Dendritic cell treated with granulocyte-macrophage colony-stimulating factor and Interleukin-4, amounts not matched to agents 40 ng/mL and 50 ng/mL, for 4 days (primary cell): Measurements from ENCODE around the gene CASQ2.

Experiments
- H3K27ac Mint-ChIP-seq: one replicate; pipeline ENCODE4 v1.8.0; 2022; ENCODE audit warnings: mild to moderate bottlenecking, mixed read lengths
- H3K27me3 Mint-ChIP-seq: one replicate; pipeline ENCODE4 v1.8.0; 2022; ENCODE audit warnings: mild to moderate bottlenecking, mixed read lengths
- H3K36me3 Mint-ChIP-seq: one replicate; pipeline ENCODE4 v1.8.0; 2022; ENCODE audit warnings: low read depth, mixed read lengths
- H3K4me1 Mint-ChIP-seq: one replicate; pipeline ENCODE4 v1.8.0; 2022; ENCODE audit warnings: low read depth, mixed read lengths
- H3K4me3 Mint-ChIP-seq: one replicate; pipeline ENCODE4 v1.8.0; 2022; ENCODE audit warnings: mild to moderate bottlenecking, moderate library complexity, mixed read lengths
- H3K9me3 Mint-ChIP-seq: one replicate; pipeline ENCODE4 v1.8.0; 2022; ENCODE audit warnings: mixed read lengths
- intact Hi-C: fragments of 100-400 bp; cut with micrococcal nuclease; formaldehyde crosslinking; loops from one replicate; pipeline ENCODE4 v1.15.0; 2022

The CASQ2 gene

GRCh38 chr1:115666702-115667101 is 101.8 kb downstream of the CASQ2 start:
- no peaks in the 10 kb centered on the region for H3K4me1 Mint-ChIP-seq
- H3K36me3 Mint-ChIP-seq = peaks cover 14% of the 10 kb centered on the region
- intact Hi-C loops = no loop called here
- H3K4me3 Mint-ChIP-seq = no peak overlapping the region
- no peaks in the 10 kb centered on the region for H3K27me3 Mint-ChIP-seq
- H3K9me3 Mint-ChIP-seq = peaks cover 9% of the 10 kb centered on the region
- H3K27ac Mint-ChIP-seq = no peak overlapping the region

- Mint-ChIP-seq H3K36me3 (peaks cover 14% of the 10 kb centered on the region), H3K9me3 (peaks cover 9% of the 10 kb centered on the region), H3K27ac (no peak overlapping the region), H3K4me1 (no peaks in the 10 kb centered on the region), H3K27me3 (no peaks in the 10 kb centered on the region), H3K4me3 (no peak overlapping the region)
- intact Hi-C loops = no loop called here
These were observed 102.3 kb downstream of the CASQ2 start for GRCh38 chr1:115666206-115666605.

DNA sequence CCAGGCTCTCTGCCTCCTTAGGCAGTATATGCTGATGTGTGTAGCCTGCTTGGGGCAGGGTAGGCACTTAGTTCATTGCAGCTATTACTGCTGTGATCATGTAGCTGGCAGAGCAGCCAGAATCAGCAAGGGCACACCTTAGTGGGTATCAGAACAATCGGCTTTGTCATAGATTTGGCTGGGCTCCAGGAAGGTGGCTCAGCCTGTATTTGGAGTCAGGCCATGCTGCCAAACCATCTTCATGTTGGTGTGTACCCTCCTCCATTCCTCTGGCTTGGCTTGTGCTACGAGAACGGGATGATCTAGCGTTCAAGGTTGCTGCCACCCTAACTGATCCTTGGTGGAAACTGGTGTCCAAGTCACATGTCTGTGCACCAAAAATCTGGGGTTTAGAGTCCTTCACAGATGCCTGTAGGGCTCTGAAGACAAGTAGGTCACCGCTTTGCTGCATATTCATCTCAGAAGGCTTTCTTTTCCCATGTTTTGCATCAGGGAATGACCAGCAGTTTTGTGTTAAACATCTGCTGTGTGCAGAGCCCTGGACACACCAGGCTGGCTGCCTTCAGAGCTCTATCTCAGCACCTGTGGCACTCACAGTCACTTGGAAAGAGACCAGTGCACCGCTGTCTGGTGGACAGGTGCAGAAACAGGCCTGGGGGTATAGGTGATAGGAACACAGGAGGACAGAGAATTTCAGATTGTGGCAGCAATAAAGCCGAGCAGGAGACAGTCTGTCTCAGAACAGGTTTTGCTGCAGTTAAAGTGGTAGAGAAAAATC is 103.0 kb downstream of the CASQ2 start:
- Mint-ChIP-seq H3K27me3 (no peaks in the 10 kb centered on the region), H3K27ac (no peak overlapping the region), H3K9me3 (peaks cover 9% of the 10 kb centered on the region), H3K4me3 (no peak overlapping the region), H3K4me1 (no peaks in the 10 kb centered on the region), H3K36me3 (peaks cover 14% of the 10 kb centered on the region)
- intact Hi-C loops = no loop called here

- intact Hi-C loops = no loop called here
- no peaks in the 10 kb centered on the region for H3K4me1 Mint-ChIP-seq
- peaks cover 7% of the 10 kb centered on the region for H3K9me3 Mint-ChIP-seq
- H3K4me3 Mint-ChIP-seq = no peak overlapping the region
- H3K27ac Mint-ChIP-seq = no peak overlapping the region
- H3K36me3 Mint-ChIP-seq = peaks cover 21% of the 10 kb centered on the region
- no peaks in the 10 kb centered on the region for H3K27me3 Mint-ChIP-seq
These were observed 107.4 kb downstream of the CASQ2 start for GRCh38 chr1:115661157-115661556.

DNA sequence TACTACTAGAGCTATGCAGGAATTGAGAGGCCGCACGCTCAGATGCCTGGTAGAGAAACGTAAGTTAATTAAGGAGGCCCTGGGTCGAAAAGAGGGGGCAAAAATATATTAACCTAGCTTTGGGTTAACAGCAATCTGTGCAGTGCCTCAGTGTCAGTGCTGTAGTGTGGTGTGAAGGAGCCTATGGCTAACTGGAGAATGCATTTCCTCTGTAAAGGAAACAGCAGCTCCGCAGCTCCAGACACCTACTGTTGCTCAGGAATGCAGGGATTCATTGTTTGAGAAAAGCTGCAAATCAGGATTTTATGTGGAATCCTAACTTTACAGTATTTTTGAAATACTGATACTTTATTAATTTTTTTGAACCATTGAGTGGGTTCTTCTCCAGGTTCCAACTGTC is 108.4 kb downstream of the CASQ2 start:
- Mint-ChIP-seq H3K9me3 (peaks cover 7% of the 10 kb centered on the region), H3K27ac (no peak overlapping the region), H3K27me3 (no peaks in the 10 kb centered on the region), H3K4me3 (no peak overlapping the region), H3K4me1 (peaks cover 4% of the 10 kb centered on the region), H3K36me3 (peaks cover 21% of the 10 kb centered on the region)
- intact Hi-C loops = no loop called here

- Mint-ChIP-seq H3K4me1 (peaks cover 16% of the 10 kb centered on the region), H3K36me3 (peaks cover 10% of the 10 kb centered on the region), H3K4me3 (no peak overlapping the region), H3K27me3 (no peaks in the 10 kb centered on the region), H3K9me3 (peaks cover 7% of the 10 kb centered on the region), H3K27ac (no peak overlapping the region)
- intact Hi-C loops = no loop called here
These were observed 109.9 kb downstream of the CASQ2 start for GRCh38 chr1:115658646-115659045.

GRCh38 chr1:115656461-115657077 is 111.9 kb downstream of the CASQ2 start:
- intact Hi-C loops = no loop called here
- peaks cover 7% of the 10 kb centered on the region for H3K9me3 Mint-ChIP-seq
- H3K4me3 Mint-ChIP-seq = no peak overlapping the region
- H3K36me3 Mint-ChIP-seq = peaks cover 7% of the 10 kb centered on the region
- H3K27me3 Mint-ChIP-seq = no peaks in the 10 kb centered on the region
- no peak overlapping the region for H3K27ac Mint-ChIP-seq
- H3K4me1 Mint-ChIP-seq = peaks cover 16% of the 10 kb centered on the region

GRCh38 chr1:115655916-115656315 is 112.6 kb downstream of the CASQ2 start:
- intact Hi-C loops = no loop called here
- no peak overlapping the region for H3K27ac Mint-ChIP-seq
- H3K36me3 Mint-ChIP-seq = peaks cover 7% of the 10 kb centered on the region
- peaks cover 7% of the 10 kb centered on the region for H3K9me3 Mint-ChIP-seq
- no peaks in the 10 kb centered on the region for H3K27me3 Mint-ChIP-seq
- peaks cover 16% of the 10 kb centered on the region for H3K4me1 Mint-ChIP-seq
- H3K4me3 Mint-ChIP-seq = no peak overlapping the region

GRCh38 chr1:115655306-115655663 is 113.2 kb downstream of the CASQ2 start:
- intact Hi-C loops = no loop called here
- Mint-ChIP-seq H3K9me3 (peaks cover 7% of the 10 kb centered on the region), H3K4me1 (peaks cover 16% of the 10 kb centered on the region), H3K27me3 (no peaks in the 10 kb centered on the region), H3K4me3 (no peak overlapping the region), H3K36me3 (peaks cover 7% of the 10 kb centered on the region), H3K27ac (peak overlapping the region; percentile 8)

DNA sequence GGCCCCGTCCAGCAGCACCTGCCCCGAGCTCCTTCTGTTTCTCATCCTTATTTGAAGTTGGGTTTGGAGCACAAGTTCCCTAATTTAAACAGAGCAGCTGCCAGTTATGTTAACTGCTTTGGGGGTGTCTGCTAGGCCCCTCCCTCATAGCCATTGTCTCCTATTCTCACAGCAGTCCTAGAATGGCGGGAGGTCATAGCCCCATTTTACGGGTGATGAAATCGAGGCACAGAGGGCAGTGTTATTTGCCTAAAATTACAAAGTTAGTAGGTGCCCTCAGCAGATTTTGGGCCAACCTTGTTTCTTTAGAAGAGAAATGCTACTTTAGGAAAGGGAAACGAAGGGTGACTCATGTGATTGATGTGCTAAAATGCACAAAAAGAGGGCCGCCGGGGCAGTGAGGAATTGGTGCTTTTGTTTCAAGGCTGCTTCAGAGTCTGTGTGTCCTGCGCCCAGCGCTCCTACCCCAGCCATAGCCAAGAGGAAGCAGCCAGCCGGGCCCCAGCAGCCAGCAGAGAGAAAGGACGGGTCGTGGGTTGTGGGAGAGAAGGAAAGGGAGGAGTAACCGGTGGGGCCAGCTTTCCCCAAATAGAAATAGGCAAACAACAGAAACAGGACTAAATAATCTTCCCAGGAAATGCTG is 113.7 kb downstream of the CASQ2 start:
- no peak overlapping the region for H3K4me3 Mint-ChIP-seq
- intact Hi-C loops = no loop called here
- H3K27me3 Mint-ChIP-seq = no peaks in the 10 kb centered on the region
- peaks cover 4% of the 10 kb centered on the region for H3K36me3 Mint-ChIP-seq
- peak overlapping the region; percentile 8 for H3K27ac Mint-ChIP-seq
- H3K4me1 Mint-ChIP-seq = peaks cover 16% of the 10 kb centered on the region
- H3K9me3 Mint-ChIP-seq = peaks cover 7% of the 10 kb centered on the region

DNA sequence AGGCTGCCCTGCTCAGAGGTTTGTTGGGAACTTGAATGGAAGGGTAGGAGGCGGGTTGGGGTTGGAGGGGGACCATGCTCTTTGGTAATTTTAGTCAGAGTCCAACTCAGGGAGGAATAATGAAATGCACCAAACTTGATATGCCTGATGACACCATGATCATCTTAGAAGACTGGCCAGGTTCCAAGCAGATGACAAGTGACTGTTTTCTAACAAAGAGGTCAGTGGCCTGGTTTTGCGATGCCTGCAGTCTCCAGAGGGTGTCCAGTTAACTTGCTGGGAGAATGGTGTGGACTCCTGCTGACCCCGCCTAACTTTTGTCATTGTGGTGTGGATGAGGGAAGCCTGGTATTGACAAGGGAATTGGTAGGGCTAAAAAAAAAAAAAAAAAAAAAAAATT is 114.4 kb downstream of the CASQ2 start:
- peaks cover 16% of the 10 kb centered on the region for H3K4me1 Mint-ChIP-seq
- no peaks in the 10 kb centered on the region for H3K27me3 Mint-ChIP-seq
- no peak overlapping the region for H3K27ac Mint-ChIP-seq
- H3K36me3 Mint-ChIP-seq = no peaks in the 10 kb centered on the region
- intact Hi-C loops = no loop called here
- H3K9me3 Mint-ChIP-seq = peaks cover 7% of the 10 kb centered on the region
- H3K4me3 Mint-ChIP-seq = no peak overlapping the region

GRCh38 chr1:115652236-115652788 is 116.2 kb downstream of the CASQ2 start:
- no peak overlapping the region for H3K4me3 Mint-ChIP-seq
- no peak overlapping the region for H3K27ac Mint-ChIP-seq
- H3K27me3 Mint-ChIP-seq = no peaks in the 10 kb centered on the region
- intact Hi-C loops = no loop called here
- no peaks in the 10 kb centered on the region for H3K36me3 Mint-ChIP-seq
- peaks cover 16% of the 10 kb centered on the region for H3K4me1 Mint-ChIP-seq
- no peaks in the 10 kb centered on the region for H3K9me3 Mint-ChIP-seq

DNA sequence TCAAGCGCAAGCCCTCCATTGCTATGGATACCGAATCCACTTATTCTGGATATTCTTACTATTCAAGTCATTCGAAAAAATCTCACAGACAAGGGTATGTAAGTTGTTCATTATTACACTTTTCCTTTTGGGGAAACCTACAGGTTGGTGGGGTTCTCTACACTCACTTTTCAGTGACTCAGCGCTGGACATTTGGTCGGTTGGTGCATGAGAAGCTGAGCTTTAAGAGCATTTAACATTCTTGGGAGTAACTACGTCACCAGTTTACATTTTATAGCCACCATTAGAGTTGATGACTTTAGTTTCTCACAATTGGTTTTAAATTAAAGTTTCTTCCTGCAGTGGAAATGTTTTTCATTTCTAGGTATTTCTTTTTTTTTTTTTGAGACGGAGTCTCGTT is 117.1 kb downstream of the CASQ2 start:
- intact Hi-C loops = no loop called here
- Mint-ChIP-seq H3K36me3 (no peaks in the 10 kb centered on the region), H3K27me3 (no peaks in the 10 kb centered on the region), H3K27ac (no peak overlapping the region), H3K4me3 (no peak overlapping the region), H3K4me1 (peaks cover 16% of the 10 kb centered on the region), H3K9me3 (no peaks in the 10 kb centered on the region)

GRCh38 chr1:115650961-115651360 is 117.6 kb downstream of the CASQ2 start:
- Mint-ChIP-seq H3K27me3 (no peaks in the 10 kb centered on the region), H3K4me1 (peaks cover 16% of the 10 kb centered on the region), H3K27ac (no peak overlapping the region), H3K4me3 (no peak overlapping the region), H3K9me3 (no peaks in the 10 kb centered on the region), H3K36me3 (no peaks in the 10 kb centered on the region)
- intact Hi-C loops = no loop called here
